Neural cell (in vitro differentiated cells): ENCODE results near the gene SPATA7. TPM values are rescaled to one million over a fixed set of nuclear protein-coding genes. Genes with fewer than 3 reads are reported as not detected.
"Not testable (repeated sequence)": the region's sequence is repeated elsewhere in the genome, so short reads cannot be mapped to it uniquely, and the experiment has no call there.

Experiments used
- H2AFZ ChIP-seq: fragments of 200-600, 300-800 bp; sonication (generic), shearing (Covaris generic); 2 replicates; pipeline ENCODE4 v1.6.0; 2014; ENCODE audit warnings: low read depth, mild to moderate bottlenecking, antibody characterized with exemption, low read length, moderate library complexity
- H3F3A ChIP-seq: fragments of 200-600 bp; shearing (Covaris generic); 2 replicates; pipeline ENCODE4 v1.6.1; 2016; ENCODE audit warnings: mild to moderate bottlenecking, moderate library complexity, mixed read lengths, antibody characterized with exemption, low read length; ENCODE audit not compliant: insufficient read depth, poor library complexity, severe bottlenecking
- H3K27ac ChIP-seq: fragments of 200-600, 300-800 bp; sonication (generic), shearing (Covaris generic); 2 replicates; pipeline ENCODE4 v1.5.1; 2014; ENCODE audit warnings: mild to moderate bottlenecking, low read length, moderate library complexity
- H3K27me3 ChIP-seq: fragments of 300-800, 200-600 bp; sonication (generic), shearing (Covaris generic); 2 replicates; pipeline ENCODE4 v1.6.0; 2014; ENCODE audit warnings: mild to moderate bottlenecking, low read depth, low read length, moderate library complexity; ENCODE audit not compliant: insufficient read depth
- H3K36me3 ChIP-seq: fragments of 300-800, 200-600 bp; sonication (generic), shearing (Covaris generic); 2 replicates; pipeline ENCODE4 v1.5.1; 2014; ENCODE audit warnings: mild to moderate bottlenecking, antibody characterized with exemption, low read length, moderate library complexity; ENCODE audit not compliant: insufficient read depth
- H3K4me2 ChIP-seq: fragments of 300-800, 200-600 bp; sonication (generic), shearing (Covaris generic); 2 replicates; pipeline ENCODE4 v1.6.0; 2014; ENCODE audit warnings: mild to moderate bottlenecking, low read length
- H3K4me3 ChIP-seq: fragments of 300-800, 200-600 bp; sonication (generic), shearing (Covaris generic); 2 replicates; pipeline ENCODE4 v1.5.1; 2014; ENCODE audit warnings: mild to moderate bottlenecking, low read length, moderate library complexity
- H3K79me2 ChIP-seq: fragments of 200-600 bp; shearing (Covaris generic); replicated peaks from 2 replicates; pipeline ENCODE4 v1.6.0; 2014; ENCODE audit warnings: mild to moderate bottlenecking, low read length, moderate library complexity; ENCODE audit not compliant: insufficient read depth
- H3K9ac ChIP-seq: fragments of 300-800, 200-600 bp; sonication (generic), shearing (Covaris generic); 2 replicates; pipeline ENCODE4 v1.6.1; 2016; ENCODE audit warnings: mild to moderate bottlenecking, low read length, mixed read lengths
- H3K9me2 ChIP-seq: fragments of 200-600 bp; shearing (Covaris generic); 2 replicates; pipeline ENCODE4 v1.6.1; 2016; ENCODE audit warnings: mild to moderate bottlenecking, low read length, mixed read lengths; ENCODE audit not compliant: insufficient read depth
- H3K9me3 ChIP-seq: fragments of 200-600, 300-800 bp; sonication (generic), shearing (Covaris generic); 2 replicates; pipeline ENCODE4 v1.6.1; 2016; ENCODE audit warnings: mild to moderate bottlenecking, mixed run types, low read length, moderate library complexity, mixed read lengths
- H4K20me1 ChIP-seq: fragments of 200-600 bp; shearing (Covaris generic); 2 replicates; pipeline ENCODE4 v1.6.1; 2016; ENCODE audit warnings: mild to moderate bottlenecking, mixed run types; ENCODE audit not compliant: insufficient read depth
- EP300 ChIP-seq: fragments of 450-650 bp; conservative IDR thresholded peaks from 2 replicates; pipeline ENCODE4 v1.6.1; 2014; ENCODE audit warnings: antibody characterized with exemption, mild to moderate bottlenecking, moderate library complexity; ENCODE audit not compliant: poor library complexity, severe bottlenecking
- EZH2 ChIP-seq: fragments of 200-600, 300-800 bp; shearing (Covaris generic), sonication (generic); IDR thresholded peaks from 2 replicates; pipeline ENCODE4 v1.6.1; 2014; ENCODE audit warnings: antibody characterized with exemption, low read length, borderline replicate concordance, mild to moderate bottlenecking; ENCODE audit not compliant: insufficient read depth, poor library complexity, severe bottlenecking
- MXI1 ChIP-seq: fragments of 450-650 bp; conservative IDR thresholded peaks from 2 replicates; pipeline ENCODE4 v1.6.1; 2014; ENCODE audit warnings: antibody characterized with exemption, mild to moderate bottlenecking; ENCODE audit not compliant: poor library complexity, severe bottlenecking
- POLR2AphosphoS5 ChIP-seq: IDR thresholded peaks from 2 replicates; pipeline ENCODE4 v1.6.1; 2012
- RAD21 ChIP-seq: fragments of 450-650 bp; conservative IDR thresholded peaks from 2 replicates; pipeline ENCODE4 v1.6.1; 2014; ENCODE audit warnings: antibody characterized with exemption, mild to moderate bottlenecking, moderate library complexity
- SMC3 ChIP-seq: fragments of 450-650 bp; conservative IDR thresholded peaks from 2 replicates; pipeline ENCODE4 v1.6.1; 2014; ENCODE audit warnings: antibody characterized with exemption, mild to moderate bottlenecking, moderate library complexity; ENCODE audit not compliant: poor library complexity
- polyA plus RNA-seq: library from polyadenylated mRNA; depleted of rRNA; stranded (reverse); fragments of >200 nt; gene quantifications from 2 replicates; pipeline ENCODE4 v1.2.3, GENCODE V29; 2014
- TF ChIP-seq, protein P1 (sequence below): fragments of 450-650 bp; IDR thresholded peaks from 2 replicates; pipeline ENCODE4 v1.5.1; 2014; ENCODE audit warnings: antibody characterized with exemption, mild to moderate bottlenecking, moderate library complexity; ENCODE audit not compliant: poor library complexity, severe bottlenecking
- TF ChIP-seq, protein P2 (sequence below): IDR thresholded peaks from 2 replicates; pipeline ENCODE4 v1.6.1; 2012; ENCODE audit warnings: borderline replicate concordance

Gene SPATA7
- polyA plus RNA-seq, 1 donor from 2014 or later, result 31.4 TPM

DNA sequence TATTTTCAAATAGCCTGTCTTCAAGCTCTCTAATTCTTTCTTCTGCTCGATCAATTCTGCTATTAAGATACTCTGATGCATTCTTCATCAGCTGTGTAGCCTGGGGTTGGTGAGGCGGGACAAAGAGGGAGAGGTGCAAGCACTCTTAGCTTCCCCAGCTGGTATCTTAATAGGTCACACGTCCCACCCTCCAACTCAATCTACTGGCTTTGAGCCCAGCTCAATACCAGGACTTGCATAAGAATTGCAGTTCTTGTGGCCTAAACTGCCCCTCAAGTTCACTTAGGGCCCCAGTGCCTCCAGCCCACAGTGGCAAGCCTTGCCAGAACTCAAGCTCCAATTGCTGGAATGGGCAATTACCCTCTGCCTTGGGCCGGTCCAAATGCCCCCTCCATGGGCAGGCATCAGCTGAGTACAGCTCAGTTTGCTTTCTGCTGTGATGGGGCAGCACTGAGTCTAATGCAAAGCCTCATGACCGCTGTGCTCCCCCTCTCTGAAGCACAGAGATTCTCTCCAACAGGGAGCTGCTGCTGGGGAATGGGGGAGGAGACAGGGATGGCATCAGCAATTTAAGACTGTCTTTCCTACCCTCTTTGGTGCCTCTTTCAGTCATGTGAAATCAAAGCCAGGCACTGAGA is 5.6 kb upstream of the SPATA7 start:
- no peak overlapping the region for H3K27ac ChIP-seq
- no peaks in the 10 kb centered on the region for H3K27me3 ChIP-seq
- H3K79me2 ChIP-seq, result no peaks in the 10 kb centered on the region
- no peak overlapping the region for H3K4me3 ChIP-seq
- no peak overlapping the region for H3K9ac ChIP-seq
- TF ChIP-seq EP300, result no peak
- no peak for TF ChIP-seq POLR2AphosphoS5
- TF ChIP-seq, protein P1, sequence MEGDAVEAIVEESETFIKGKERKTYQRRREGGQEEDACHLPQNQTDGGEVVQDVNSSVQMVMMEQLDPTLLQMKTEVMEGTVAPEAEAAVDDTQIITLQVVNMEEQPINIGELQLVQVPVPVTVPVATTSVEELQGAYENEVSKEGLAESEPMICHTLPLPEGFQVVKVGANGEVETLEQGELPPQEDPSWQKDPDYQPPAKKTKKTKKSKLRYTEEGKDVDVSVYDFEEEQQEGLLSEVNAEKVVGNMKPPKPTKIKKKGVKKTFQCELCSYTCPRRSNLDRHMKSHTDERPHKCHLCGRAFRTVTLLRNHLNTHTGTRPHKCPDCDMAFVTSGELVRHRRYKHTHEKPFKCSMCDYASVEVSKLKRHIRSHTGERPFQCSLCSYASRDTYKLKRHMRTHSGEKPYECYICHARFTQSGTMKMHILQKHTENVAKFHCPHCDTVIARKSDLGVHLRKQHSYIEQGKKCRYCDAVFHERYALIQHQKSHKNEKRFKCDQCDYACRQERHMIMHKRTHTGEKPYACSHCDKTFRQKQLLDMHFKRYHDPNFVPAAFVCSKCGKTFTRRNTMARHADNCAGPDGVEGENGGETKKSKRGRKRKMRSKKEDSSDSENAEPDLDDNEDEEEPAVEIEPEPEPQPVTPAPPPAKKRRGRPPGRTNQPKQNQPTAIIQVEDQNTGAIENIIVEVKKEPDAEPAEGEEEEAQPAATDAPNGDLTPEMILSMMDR, result no peak
- no peak for TF ChIP-seq EZH2
- no peak for TF ChIP-seq SMC3
- TF ChIP-seq, protein P2, sequence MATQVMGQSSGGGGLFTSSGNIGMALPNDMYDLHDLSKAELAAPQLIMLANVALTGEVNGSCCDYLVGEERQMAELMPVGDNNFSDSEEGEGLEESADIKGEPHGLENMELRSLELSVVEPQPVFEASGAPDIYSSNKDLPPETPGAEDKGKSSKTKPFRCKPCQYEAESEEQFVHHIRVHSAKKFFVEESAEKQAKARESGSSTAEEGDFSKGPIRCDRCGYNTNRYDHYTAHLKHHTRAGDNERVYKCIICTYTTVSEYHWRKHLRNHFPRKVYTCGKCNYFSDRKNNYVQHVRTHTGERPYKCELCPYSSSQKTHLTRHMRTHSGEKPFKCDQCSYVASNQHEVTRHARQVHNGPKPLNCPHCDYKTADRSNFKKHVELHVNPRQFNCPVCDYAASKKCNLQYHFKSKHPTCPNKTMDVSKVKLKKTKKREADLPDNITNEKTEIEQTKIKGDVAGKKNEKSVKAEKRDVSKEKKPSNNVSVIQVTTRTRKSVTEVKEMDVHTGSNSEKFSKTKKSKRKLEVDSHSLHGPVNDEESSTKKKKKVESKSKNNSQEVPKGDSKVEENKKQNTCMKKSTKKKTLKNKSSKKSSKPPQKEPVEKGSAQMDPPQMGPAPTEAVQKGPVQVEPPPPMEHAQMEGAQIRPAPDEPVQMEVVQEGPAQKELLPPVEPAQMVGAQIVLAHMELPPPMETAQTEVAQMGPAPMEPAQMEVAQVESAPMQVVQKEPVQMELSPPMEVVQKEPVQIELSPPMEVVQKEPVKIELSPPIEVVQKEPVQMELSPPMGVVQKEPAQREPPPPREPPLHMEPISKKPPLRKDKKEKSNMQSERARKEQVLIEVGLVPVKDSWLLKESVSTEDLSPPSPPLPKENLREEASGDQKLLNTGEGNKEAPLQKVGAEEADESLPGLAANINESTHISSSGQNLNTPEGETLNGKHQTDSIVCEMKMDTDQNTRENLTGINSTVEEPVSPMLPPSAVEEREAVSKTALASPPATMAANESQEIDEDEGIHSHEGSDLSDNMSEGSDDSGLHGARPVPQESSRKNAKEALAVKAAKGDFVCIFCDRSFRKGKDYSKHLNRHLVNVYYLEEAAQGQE, result no peak
- TF ChIP-seq MXI1, result no peak
- no peaks in the 10 kb centered on the region for H3F3A ChIP-seq
- no peak overlapping the region for H3K4me2 ChIP-seq
- no peaks in the 10 kb centered on the region for H3K9me2 ChIP-seq
- no peak overlapping the region for H2AFZ ChIP-seq
- H3K36me3 ChIP-seq, result no peaks in the 10 kb centered on the region
- no peaks in the 10 kb centered on the region for H3K9me3 ChIP-seq
- H4K20me1 ChIP-seq, result no peaks in the 10 kb centered on the region

DNA sequence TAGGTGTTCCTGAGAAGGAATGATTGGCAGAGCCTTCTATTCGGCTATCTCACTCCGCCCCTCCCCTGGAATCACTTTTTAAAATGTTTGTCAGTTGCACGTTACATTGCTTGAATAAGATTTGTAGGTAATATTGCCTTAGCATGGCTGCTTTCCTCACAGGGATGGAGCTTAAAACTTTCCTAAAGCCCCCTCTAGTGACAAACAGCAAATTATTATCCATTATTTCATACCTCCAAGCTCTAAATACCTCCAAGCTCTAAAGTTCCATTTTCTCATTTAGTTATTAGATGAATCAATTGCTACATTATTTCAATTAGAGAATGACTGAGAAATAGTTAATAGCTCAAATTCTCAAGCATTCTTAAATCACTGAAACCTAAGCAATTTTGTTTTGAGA is 5.1 kb upstream of the SPATA7 start:
- no peak overlapping the region for H3K27ac ChIP-seq
- no peaks in the 10 kb centered on the region for H3K9me3 ChIP-seq
- H3K79me2 ChIP-seq, result no peaks in the 10 kb centered on the region
- H3K4me3 ChIP-seq, result no peak overlapping the region
- H3F3A ChIP-seq, result no peaks in the 10 kb centered on the region
- H3K9ac ChIP-seq, result no peak overlapping the region
- H3K36me3 ChIP-seq, result no peaks in the 10 kb centered on the region
- H3K27me3 ChIP-seq, result no peaks in the 10 kb centered on the region
- H3K4me2 ChIP-seq, result no peak overlapping the region
- no peaks in the 10 kb centered on the region for H4K20me1 ChIP-seq
- no peak overlapping the region for H2AFZ ChIP-seq
- no peaks in the 10 kb centered on the region for H3K9me2 ChIP-seq
- TF ChIP-seq EP300 (no peak), RAD21 (peak; percentile 81), SMC3 (peak; percentile 87)
- TF ChIP-seq, protein P2, result no peak
- TF ChIP-seq, protein P1, result peak; percentile 78

DNA sequence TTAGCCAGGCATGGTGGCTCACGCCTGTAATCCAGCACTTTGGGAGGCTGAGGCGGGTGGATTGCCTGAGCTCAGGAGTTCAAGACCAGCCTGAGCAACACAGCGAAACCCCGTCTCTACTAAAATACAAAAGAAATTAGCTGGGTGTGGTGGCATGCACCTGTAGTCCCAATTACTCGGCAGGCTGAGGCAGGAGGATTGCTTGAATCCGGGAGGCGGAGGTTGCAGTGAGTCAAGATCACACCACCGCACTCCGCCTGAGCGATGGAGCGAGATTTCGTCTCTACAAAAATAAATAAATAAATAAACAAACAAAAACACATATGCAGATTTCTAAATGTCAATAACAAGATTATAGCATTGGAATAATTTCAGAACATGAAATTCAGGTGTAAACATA is 3.8 kb upstream of the SPATA7 start:
- not testable (repeated sequence) for H4K20me1 ChIP-seq, H3K27me3 ChIP-seq, H3K79me2 ChIP-seq, H3K36me3 ChIP-seq, H3K4me2 ChIP-seq, H3K4me3 ChIP-seq, H2AFZ ChIP-seq, H3K27ac ChIP-seq, H3K9me2 ChIP-seq, H3K9ac ChIP-seq, H3F3A ChIP-seq, H3K9me3 ChIP-seq
